GM23338 (cell line): ENCODE results near the gene NT5DC3.

Source experiments
- CREB1 ChIP-seq: fragments of 250-450 bp; sonication (Bioruptor Pico); IDR thresholded peaks from 2 replicates; pipeline ENCODE4 v1.5.0; 2020; ENCODE audit warnings: low read depth, mild to moderate bottlenecking, moderate library complexity
- CTCF ChIP-seq, 2 experiments: fragments of 200-600 bp in 1 of 2; sonication (generic) in 1 of 2; conservative IDR thresholded peaks; 2 replicates each; pipeline versions ENCODE4 v1.5.1 to v1.6.1; 2016 to 2017; ENCODE audit warnings: antibody characterized with exemption in 2 of 2, low read depth in 2 of 2, mild to moderate bottlenecking in 2 of 2, moderate library complexity in 1 of 2
- EZH2 ChIP-seq: fragments of 200-600 bp; sonication (generic); IDR thresholded peaks from one replicate; pipeline ENCODE4 v1.8.0; 2017; ENCODE audit warnings: antibody characterized with exemption, mild to moderate bottlenecking, low read depth; ENCODE audit not compliant: unreplicated experiment
- EZH2phosphoT487 ChIP-seq: fragments of 200-600 bp; sonication (generic); IDR thresholded peaks from one replicate; pipeline ENCODE4 v1.8.1; 2018; ENCODE audit warnings: antibody characterized with exemption; ENCODE audit not compliant: unreplicated experiment
- JUNB ChIP-seq: IDR thresholded peaks from one replicate; pipeline ENCODE4 v1.6.1; 2016; ENCODE audit warnings: antibody characterized with exemption; ENCODE audit not compliant: unreplicated experiment
- POLR2AphosphoS5 ChIP-seq: IDR thresholded peaks from 2 replicates; pipeline ENCODE4 v1.6.1; 2016; ENCODE audit warnings: antibody characterized with exemption, low read depth
- REST ChIP-seq: IDR thresholded peaks from one replicate; pipeline ENCODE4 v1.6.1; 2018; ENCODE audit warnings: antibody characterized with exemption; ENCODE audit not compliant: unreplicated experiment
- STAT1 ChIP-seq: IDR thresholded peaks from one replicate; pipeline ENCODE4 v1.6.1; 2016; ENCODE audit warnings: antibody characterized with exemption; ENCODE audit not compliant: unreplicated experiment

- TF ChIP-seq CTCF (conservative IDR thresholded peaks at IDR 0.05; ENCODE audit: low read depth in 2 of 2) (no peak), EZH2 (no peak), POLR2AphosphoS5 (no peak), JUNB (no peak), STAT1 (no peak), REST (no peak), CREB1 (CRISPR knock-in tag) (no peak), EZH2phosphoT487 (no peak)
Measured at GRCh38 chr12:103780093-103780440, 61.0 kb downstream of the NT5DC3 start.
